GM12891 (cell line): ENCODE results near the gene DENND5A.

Experiments used
- PAX5 ChIP-seq: IDR thresholded peaks from 2 replicates; pipeline ENCODE4 v1.6.1; 2011; ENCODE audit warnings: low read length, moderate library complexity, mild to moderate bottlenecking; ENCODE audit not compliant: insufficient read depth, severe bottlenecking
- POLR2A ChIP-seq: IDR thresholded peaks from 2 replicates; pipeline ENCODE4 v1.6.1; 2011; ENCODE audit warnings: low read depth, low read length, control low read depth
- POLR2AphosphoS5 ChIP-seq: IDR thresholded peaks from 2 replicates; pipeline ENCODE4 v1.6.1; 2011; ENCODE audit warnings: low read depth, low read length, control low read depth
- POU2F2 ChIP-seq: IDR thresholded peaks from 2 replicates; pipeline ENCODE4 v1.6.1; 2011; ENCODE audit warnings: low read depth, mild to moderate bottlenecking, control low read depth, low read length, moderate library complexity
- SPI1 ChIP-seq: IDR thresholded peaks from 2 replicates; pipeline ENCODE4 v1.6.1; 2011; ENCODE audit warnings: low read depth, low read length, control low read depth
- TAF1 ChIP-seq: IDR thresholded peaks from 2 replicates; pipeline ENCODE4 v1.6.1; 2011; ENCODE audit warnings: low read depth, low read length, control low read depth

DNA sequence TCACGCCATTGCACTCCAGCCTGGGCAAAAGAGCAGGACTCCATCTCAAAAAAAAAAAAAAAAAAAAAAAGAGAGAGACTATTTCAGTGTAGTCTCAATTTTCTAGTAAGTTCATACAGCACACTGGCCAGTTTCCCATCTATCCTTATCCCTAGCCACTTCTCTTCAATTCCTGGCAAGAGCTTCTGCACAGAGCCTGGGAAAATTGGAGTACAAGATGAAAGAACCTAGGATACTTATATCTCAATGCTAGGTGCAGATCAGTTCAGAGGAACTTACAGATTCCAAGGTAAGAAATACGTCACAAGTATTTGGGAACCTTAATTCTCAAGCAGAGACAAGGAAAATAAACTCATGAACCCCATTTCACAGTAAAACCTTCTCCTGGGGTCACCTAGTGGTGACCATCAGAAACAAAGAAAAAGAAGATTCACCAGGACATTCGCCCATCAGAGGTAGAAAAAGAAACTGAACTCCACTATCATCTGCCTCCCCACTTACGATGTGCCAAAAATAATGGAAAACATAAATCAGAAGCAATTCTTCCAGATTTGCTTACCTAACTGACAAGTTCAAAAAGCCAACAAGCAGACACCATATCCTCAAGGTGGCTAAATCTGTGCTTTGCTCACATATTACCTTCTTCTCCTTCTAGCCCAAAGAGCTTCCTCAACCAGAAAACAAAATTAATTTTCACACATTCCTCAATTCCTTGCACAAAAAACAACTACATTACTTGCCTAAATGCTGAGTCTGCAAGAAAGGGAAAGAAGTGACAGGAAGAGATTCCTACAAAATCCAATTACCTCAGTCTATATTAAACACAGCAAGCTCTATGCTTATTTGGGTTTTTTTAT, 4.9 kb downstream of the DENND5A start:
- TF ChIP-seq POLR2A (no peak), TAF1 (no peak), POLR2AphosphoS5 (no peak), SPI1 (no peak), POU2F2 (no peak), PAX5 (no peak)
